Adrenal gland (tissue), 12 donors: Measurements from ENCODE around the gene ATP4B. TPM values are rescaled to one million over a fixed set of nuclear protein-coding genes. Genes with fewer than 3 reads are reported as not detected.

ENCODE experiments used
- DNase-seq, 7 donors: peaks; one replicate each; pipeline ENCODE4 v3.0.0-alpha.2; 2019 to 2020
- H3K27ac ChIP-seq, 5 donors: fragments of 200-600 bp; sonication (generic) in 4 of 5; 1 replicate in 3 of 5; 2 replicates in 2 of 5; pipeline versions ENCODE4 v1.5.1 to v1.8.0; 2016 to 2020; ENCODE audit warnings: mild to moderate bottlenecking in 1 of 5
- H3K27me3 ChIP-seq: fragments of 200-600 bp; 2 replicates; pipeline ENCODE4 v1.8.0; 2021
- H3K36me3 ChIP-seq, 2 donors: fragments of 200-600 bp; replicated peaks in 1 of 2; 1 replicate in 1 of 2; 2 replicates in 1 of 2; pipeline versions ENCODE4 v1.5.1 to v1.8.0; 2018 to 2022
- H3K4me1 ChIP-seq, 2 donors: fragments of 200-600 bp; replicated peaks in 1 of 2; 1 replicate in 1 of 2; 2 replicates in 1 of 2; pipeline versions ENCODE4 v1.5.1 to v1.8.0; 2018 to 2021
- H3K4me3 ChIP-seq, 4 donors: fragments of 200-600 bp; sonication (generic) in 3 of 4; one replicate each; pipeline ENCODE4 v1.5.1; 2016 to 2018
- H3K9me3 ChIP-seq, 3 donors: fragments of 200-600 bp; sonication (generic) in 1 of 3; replicated peaks in 1 of 3; 1 replicate in 2 of 3; 2 replicates in 1 of 3; pipeline versions ENCODE4 v1.5.1 to v1.8.0; 2016 to 2021
- CTCF ChIP-seq, 6 experiments: fragments of 450-650 bp in 4 of 6; fragments of 200-600 bp in 2 of 6; sonication (generic) in 1 of 6; IDR thresholded peaks; 1 replicate in 5 of 6; 2 replicates in 1 of 6; pipeline versions ENCODE4 v1.5.1 to v1.8.0; 2016 to 2021; ENCODE audit warnings: antibody characterized with exemption in 6 of 6, mild to moderate bottlenecking in 2 of 6, moderate library complexity in 1 of 6
- POLR2A ChIP-seq, 2 donors: fragments of 450-650 bp; IDR thresholded peaks; one replicate each; pipeline ENCODE4 v1.6.1; 2017; ENCODE audit warnings: antibody characterized with exemption in 2 of 2, mild to moderate bottlenecking in 2 of 2, moderate library complexity in 1 of 2
- WGBS, 4 donors: extraction: QIAGEN DNeasy Blood & Tissue Kit in 2 of 4; methylation state at CpG; one replicate each; pipeline versions ENCODE4 v1.1.5 to v1.1.7; 2013 to 2017; 5-methylcytosine and 5-hydroxymethylcytosine counted together
- intact Hi-C, 2 donors: fragments of 100-400 bp; cut with DNase I; formaldehyde crosslinking; loops; one replicate each; pipeline versions ENCODE4 v1.14.1 to v1.15.0; 2022 to 2023
- polyA plus RNA-seq, 3 donors: library from polyadenylated mRNA; stranded (reverse); fragments of 200-250 nt in 2 of 3; fragments of 350-450 nt in 1 of 3; fragmentation: Illumina TruSeq in 1 of 3; extraction: RNeasy Lipid Tissue Mini Kit (QIAGEN cat#74804) in 1 of 3; gene quantifications; one replicate each; pipeline ENCODE4 v1.2.3, GENCODE V29; 2013 to 2014
- total RNA-seq, 9 donors: library from RNA; depleted of rRNA in 4 of 9; stranded (reverse); fragments of >200 nt in 4 of 9; fragments of 120-200 nt in 1 of 9; fragmentation: NEBNext Ultra II Directional in 1 of 9; extraction: Animal tissue kit (Norgen Biotek cat#: 25700) in 1 of 9; gene quantifications; one replicate each; pipeline versions ENCODE4 v1.1.0 to v1.2.4, GENCODE V29; 2013 to 2023
- donor health status: healthy with polysubstance abuse.
- donor health status: Bipolar disorder and iron deficiency.
- donor health status: DM: yes; HTN: yes; CAD: no.
- donor health status: DM: no; HTN: no; CAD: no.
- donor health status: DM: no; HTN: no; CAD: no.
- donor health status: DM: yes; HTN: yes; CAD: no.

The ATP4B gene
- total and polyA plus RNA-seq, 12 donors: 0.17 TPM; not detected in 11

DNA sequence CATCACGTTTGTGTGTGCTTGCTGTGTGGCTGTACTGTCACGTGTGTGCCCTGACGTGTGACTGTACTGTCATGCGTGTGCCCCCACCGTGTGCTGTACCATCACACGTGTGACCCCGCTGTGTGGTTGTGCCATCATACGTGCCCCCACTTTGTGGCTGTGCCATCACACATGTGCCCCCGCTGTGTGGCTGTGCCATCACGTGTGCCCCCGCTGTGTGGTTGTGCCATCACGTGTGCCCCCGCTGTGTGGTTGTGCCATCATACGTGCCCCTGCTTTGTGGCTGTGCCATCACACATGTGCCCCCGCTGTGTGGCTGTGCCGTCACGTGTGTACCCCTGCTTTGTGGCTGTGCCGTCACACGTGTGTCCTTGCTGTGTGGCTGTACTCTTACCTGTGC lies 47.7 kb downstream of the ATP4B start:
- H3K9me3 ChIP-seq: no peaks in the 10 kb centered on the region
- no peaks in the 10 kb centered on the region for H3K27me3 ChIP-seq
- H3K27ac ChIP-seq: no peak overlapping the region
- 90 to 98% (median 96%) methylated on average over 19 of the region's 19 CpGs for WGBS, 4 donors
- TF ChIP-seq CTCF (IDR thresholded peaks at IDR 0.05) (no peak), POLR2A (IDR thresholded peaks at IDR 0.05) (no peak)
- intact Hi-C loops: no loop called here
- no peak overlapping the region for H3K4me3 ChIP-seq
- DNase-seq: no peak
- peaks cover 0 to 10% of the 10 kb centered on the region in 2 donors for H3K36me3 ChIP-seq
- no peaks in the 10 kb centered on the region for H3K4me1 ChIP-seq

GRCh38 chr13:113609616-113610015 lies 48.4 kb downstream of the ATP4B start:
- Histone ChIP-seq H3K36me3 (peaks cover 0 to 10% of the 10 kb centered on the region in 2 donors), H3K4me3 (no peak overlapping the region), H3K27ac (no peak overlapping the region), H3K27me3 (no peaks in the 10 kb centered on the region), H3K9me3 (no peaks in the 10 kb centered on the region), H3K4me1 (no peaks in the 10 kb centered on the region)
- DNase-seq: no peak
- WGBS, 4 donors: 96 to 100% (median 98%) methylated on average over 12 to 13 of the region's 13 CpGs
- intact Hi-C loops: no loop called here
- TF ChIP-seq POLR2A (IDR thresholded peaks at IDR 0.05) (no peak), CTCF (IDR thresholded peaks at IDR 0.05) (no peak)

GRCh38 chr13:113608967-113609533 lies 48.9 kb downstream of the ATP4B start:
- intact Hi-C loops: no loop called here
- H3K4me1 ChIP-seq: no peaks in the 10 kb centered on the region
- H3K4me3 ChIP-seq: no peak overlapping the region
- H3K36me3 ChIP-seq: peaks cover 0 to 10% of the 10 kb centered on the region in 2 donors
- no peaks in the 10 kb centered on the region for H3K9me3 ChIP-seq
- TF ChIP-seq POLR2A (IDR thresholded peaks at IDR 0.05): no peak
- no peak for TF ChIP-seq CTCF (IDR thresholded peaks at IDR 0.05)
- WGBS, 4 donors: 90 to 98% (median 95%) methylated on average over 13 to 22 of the region's 22 CpGs
- H3K27me3 ChIP-seq: no peaks in the 10 kb centered on the region
- H3K27ac ChIP-seq: no peak overlapping the region
- no peak for DNase-seq

GRCh38 chr13:113607889-113608635 lies 49.9 kb downstream of the ATP4B start:
- DNase-seq: no peak
- Histone ChIP-seq H3K27me3 (no peaks in the 10 kb centered on the region), H3K27ac (no peak overlapping the region), H3K36me3 (peaks cover 0 to 10% of the 10 kb centered on the region in 2 donors), H3K4me1 (no peaks in the 10 kb centered on the region), H3K9me3 (no peaks in the 10 kb centered on the region), H3K4me3 (no peak overlapping the region)
- WGBS, 4 donors: 84 to 91% (median 90%) methylated on average over 9 to 25 of the region's 25 CpGs
- TF ChIP-seq POLR2A (IDR thresholded peaks at IDR 0.05): no peak
- TF ChIP-seq CTCF (IDR thresholded peaks at IDR 0.05): no peak
- intact Hi-C loops: no loop called here
